Activated CD8-positive, alpha-beta memory T cell treated with anti-CD3 and anti-CD28 coated beads, Interleukin-2, amount 50 U/mL, for 4 hours (primary cell): Measurements from ENCODE around the gene CEP295NL.
A peak's percentile ranks its signal among the peaks of the same experiment; 100 is the strongest.

ENCODE experiments used
- DNase-seq: peaks from one replicate; pipeline ENCODE4 v3.0.0-alpha.2; 2020

The CEP295NL gene

GRCh38 chr17:78862073-78863023 is 40.7 kb downstream of the CEP295NL start:
- DNase-seq, result no peak

- DNase-seq, result no peak
Measured at GRCh38 chr17:78861229-78861628, 41.8 kb downstream of the CEP295NL start.

- no peak for DNase-seq
Measured at GRCh38 chr17:78859051-78859450, 44.0 kb downstream of the CEP295NL start.

- DNase-seq, result no peak
Measured at GRCh38 chr17:78857266-78857665, 45.7 kb downstream of the CEP295NL start.

- no peak for DNase-seq
Measured at GRCh38 chr17:78855561-78856165, 47.3 kb downstream of the CEP295NL start.

- no peak for DNase-seq
Measured at GRCh38 chr17:78854508-78854907, 48.5 kb downstream of the CEP295NL start.

- DNase-seq, result no peak
Measured at GRCh38 chr17:78853926-78854394, 49.0 kb downstream of the CEP295NL start.

GRCh38 chr17:78852709-78853121 is 50.3 kb downstream of the CEP295NL start:
- no peak for DNase-seq

GRCh38 chr17:78849026-78849425 is 54.0 kb downstream of the CEP295NL start:
- no peak for DNase-seq

- DNase-seq, result no peak
Measured at GRCh38 chr17:78847052-78847451, 55.9 kb downstream of the CEP295NL start.

- no peak for DNase-seq
Measured at GRCh38 chr17:78844301-78845005, 58.5 kb downstream of the CEP295NL start.

- DNase-seq, result peak; percentile 52
Measured at GRCh38 chr17:78842881-78843565, 60.0 kb downstream of the CEP295NL start.

- peak; percentile 100 for DNase-seq
Measured at GRCh38 chr17:78840780-78841611, 62.0 kb downstream of the CEP295NL start, which contains the start of gene USP36. TSS of gene USP36 (minus strand) at chr17:78840814. CDS start at chr17:78836363, 4,451 bp downstream.
